HepG2 (cell line): ENCODE data around the gene DCN. TPM values are rescaled to one million over a fixed set of nuclear protein-coding genes. Genes with fewer than 3 reads are reported as not detected.

Experiments used
- ATAC-seq: fragments of 200-7000 bp; cut with Tn5 transposase; 3 replicates; pipeline ENCODE4 v1.9.1; 2020; ENCODE audit warnings: mild to moderate bottlenecking, moderate library complexity
- BruUV-seq: library from RNA; stranded (reverse); fragments of 400-500 nt; replicated peaks from 2 replicates; lab custom pipeline; 2021; lab: Mats Ljungman, UMichigan
- CTCF ChIA-PET: fragments of 300-600 bp; formaldehyde crosslinking; extraction: SDS; loops from one replicate; lab custom pipeline; 2021; ENCODE audit warnings: low total read pairs, inconsistent platforms, low intra/inter-chr PET ratio; lab: Yijun Ruan, JAX
- POLR2A ChIA-PET: fragments of 350-600 bp; sonication (Branson Sonifier 250); formaldehyde crosslinking; loops from one replicate; lab custom pipeline; 2020; ENCODE audit warnings: antibody characterized with exemption, inconsistent platforms; lab: Yijun Ruan, JAX
- DNase-seq: peaks from one replicate; pipeline ENCODE4 v3.0.0-alpha.2; 2015; ENCODE audit warnings: low spot score
- FAIRE-seq: peaks from 3 replicates; lab custom pipeline; 2011; peaks lifted over from hg19 to GRCh38; lab: Jason Lieb, UNC
- H2AFZ ChIP-seq: one replicate; pipeline ENCODE4 v1.6.1; 2011; ENCODE audit warnings: low read length, inconsistent platforms
- H3K27ac ChIP-seq: fragments of 300-600 bp; 3 replicates; pipeline ENCODE4 v1.8.0; 2011; ENCODE audit warnings: mixed run types, mild to moderate bottlenecking, mixed read lengths, low read length, inconsistent platforms; ENCODE audit not compliant: insufficient read depth; ENCODE audit errors: extremely low read length
- H3K27me3 ChIP-seq, 2 experiments: fragments of 200-600 bp in 1 of 2; 2 replicates in 1 of 2; 3 replicates in 1 of 2; pipeline versions ENCODE4 v1.6.0 to v1.8.0; 2011; ENCODE audit warnings: low read length in 2 of 2, mild to moderate bottlenecking in 2 of 2, moderate library complexity in 2 of 2, inconsistent platforms in 1 of 2; ENCODE audit not compliant: insufficient read depth in 2 of 2, control insufficient read depth in 1 of 2
- H3K36me3 ChIP-seq, 2 experiments: fragments of 200-600 bp in 1 of 2; replicated peaks in 1 of 2; 2 replicates in 1 of 2; 3 replicates in 1 of 2; pipeline versions ENCODE4 v1.5.1 to v1.8.0; 2011; ENCODE audit warnings: low read length in 2 of 2, inconsistent platforms in 1 of 2; ENCODE audit not compliant: insufficient read depth in 2 of 2, control insufficient read depth in 1 of 2
- H3K4me1 ChIP-seq: 2 replicates; pipeline ENCODE4 v1.5.1; 2012; ENCODE audit warnings: low read length, inconsistent platforms; ENCODE audit not compliant: insufficient read depth
- H3K4me2 ChIP-seq: 2 replicates; pipeline ENCODE4 v1.6.0; 2011; ENCODE audit warnings: low read depth, low read length, inconsistent platforms
- H3K4me3 ChIP-seq, 3 experiments: fragments of 200-600 bp in 1 of 3; sonication (generic), shearing (Covaris generic) in 1 of 3; replicated peaks in 1 of 3; 2 replicates each; pipeline ENCODE4 v1.5.1; 2011 to 2016; ENCODE audit warnings: low read length in 3 of 3, inconsistent platforms in 2 of 3, low read depth in 2 of 3, mild to moderate bottlenecking in 2 of 3, control low read depth in 1 of 3, mixed read lengths in 1 of 3; ENCODE audit not compliant: insufficient read depth in 1 of 3
- H3K79me2 ChIP-seq: one replicate; pipeline ENCODE4 v1.6.1; 2011; ENCODE audit warnings: low read length, inconsistent platforms; ENCODE audit not compliant: insufficient read depth
- H3K9ac ChIP-seq: 2 replicates; pipeline ENCODE4 v1.6.0; 2011; ENCODE audit warnings: mild to moderate bottlenecking, low read depth, low read length, inconsistent platforms; ENCODE audit not compliant: insufficient read depth
- H3K9me3 ChIP-seq: 2 replicates; pipeline ENCODE4 v1.5.1; 2012; ENCODE audit warnings: mild to moderate bottlenecking, low read length
- H4K20me1 ChIP-seq: 2 replicates; pipeline ENCODE4 v1.6.0; 2011; ENCODE audit warnings: inconsistent platforms, mild to moderate bottlenecking, low read length, moderate library complexity; ENCODE audit not compliant: insufficient read depth
- ATF4 ChIP-seq, 2 experiments: fragments of 450-650 bp in 1 of 2; sonication (generic) in 1 of 2; formaldehyde crosslinking; IDR thresholded peaks; 2 replicates each; pipeline versions ENCODE4 v1.5.0 to v1.8.0; 2020 to 2022; ENCODE audit warnings: mild to moderate bottlenecking in 1 of 2, missing genetic modification reagents in 1 of 2
- GABPB1 ChIP-seq: IDR thresholded peaks from 2 replicates; pipeline ENCODE4 v1.6.1; 2016; ENCODE audit warnings: mild to moderate bottlenecking, missing genetic modification reagents, moderate library complexity, missing compliant biosample characterization
- NFRKB ChIP-seq: fragments of 450-650 bp; IDR thresholded peaks from 2 replicates; pipeline ENCODE4 v1.6.1; 2017
- PBX3 ChIP-seq: sonication (generic); formaldehyde crosslinking; IDR thresholded peaks from 2 replicates; pipeline ENCODE4 v1.8.1; 2023; ENCODE audit warnings: missing genetic modification reagents, inconsistent platforms, borderline replicate concordance
- SCMH1 ChIP-seq: sonication (generic); formaldehyde crosslinking; IDR thresholded peaks from 2 replicates; pipeline ENCODE4 v1.9.0; 2021; ENCODE audit warnings: missing genetic modification reagents, mild to moderate bottlenecking, borderline replicate concordance
- SNAPC2 ChIP-seq: sonication (generic); formaldehyde crosslinking; IDR thresholded peaks from 2 replicates; pipeline ENCODE4 v1.8.1; 2022; ENCODE audit warnings: mild to moderate bottlenecking, missing genetic modification reagents
- SOX6 ChIP-seq, 2 experiments: fragments of 450-650 bp in 1 of 2; sonication (generic) in 1 of 2; formaldehyde crosslinking in 1 of 2; IDR thresholded peaks; 2 replicates each; pipeline versions ENCODE4 v1.4.0 to v1.6.1; 2017 to 2020; ENCODE audit warnings: antibody characterized with exemption in 1 of 2, mild to moderate bottlenecking in 1 of 2, missing genetic modification reagents in 1 of 2
- SRF ChIP-seq: IDR thresholded peaks from 2 replicates; pipeline ENCODE4 v1.6.1; 2011; ENCODE audit warnings: mild to moderate bottlenecking, low read depth, low read length, moderate library complexity
- USF2 ChIP-seq, 2 experiments: sonication (generic) in 1 of 2; formaldehyde crosslinking in 1 of 2; IDR thresholded peaks; 2 replicates each; pipeline versions ENCODE4 v1.5.1 to v1.6.1; 2011 to 2020; ENCODE audit warnings: borderline replicate concordance in 1 of 2, low read depth in 1 of 2, low read length in 1 of 2, mild to moderate bottlenecking in 1 of 2, missing genetic modification reagents in 1 of 2, moderate library complexity in 1 of 2
- ZBTB10 ChIP-seq: sonication (generic); formaldehyde crosslinking; IDR thresholded peaks from 2 replicates; pipeline ENCODE4 v1.4.0; 2020; ENCODE audit warnings: missing genetic modification reagents, borderline replicate concordance
- ZNF567 ChIP-seq: sonication (generic); formaldehyde crosslinking; IDR thresholded peaks from 2 replicates; pipeline ENCODE4 v1.8.1; 2023; ENCODE audit warnings: mild to moderate bottlenecking, missing genetic modification reagents, borderline replicate concordance
- ZNF782 ChIP-seq: sonication (generic); formaldehyde crosslinking; IDR thresholded peaks from 2 replicates; pipeline ENCODE4 v1.4.0; 2020; ENCODE audit warnings: missing genetic modification reagents, mild to moderate bottlenecking, borderline replicate concordance
- WGBS: methylation state at CpG from one replicate; pipeline ENCODE4 v1.1.6; 2017; ENCODE audit warnings: low lambda C conversion rate; 5-methylcytosine and 5-hydroxymethylcytosine counted together
- in situ Hi-C: cut with HindIII; loops from 2 replicates; pipeline ENCODE4 v1.10.0; 2017; ENCODE audit warnings: low pct_unique_long_range_greater_than_20kb; ENCODE audit not compliant: extremely low pct_ligation_motif_present
- intact Hi-C: fragments of 100-400 bp; cut with micrococcal nuclease; formaldehyde crosslinking; loops from one replicate; pipeline ENCODE4 v1.10.0; 2022; ENCODE audit not compliant: unreplicated experiment
- polyA plus RNA-seq, 8 experiments: library from polyadenylated mRNA; depleted of rRNA in 3 of 8; stranded (reverse) in 7 of 8; unstranded in 1 of 8; fragments of >200 nt; fragmentation: Illumina TruSeq in 4 of 8; extraction: Trizol in 4 of 8; gene quantifications; 2 replicates each; pipeline versions ENCODE4 v1.2.1 to v1.2.3, GENCODE V29; 2011 to 2016; ENCODE audit warnings: low read depth in 4 of 8, missing spikeins in 1 of 8, mixed read lengths in 1 of 8; ENCODE audit not compliant: insufficient read depth in 1 of 8
- total RNA-seq, 5 experiments: library from RNA; depleted of rRNA; stranded (reverse); fragments of >200 nt; fragmentation: Illumina TruSeq; extraction: Trizol; gene quantifications; 2 replicates each; pipeline ENCODE4 v1.2.3, GENCODE V29; 2016; ENCODE audit warnings: low read depth in 1 of 5

DCN gene
- total and polyA plus RNA-seq, 2 of the 13 experiments (the other 11 are each of a cell fraction or from before 2014, with no cell fraction given): not detected

GRCh38 chr12:91161009-91161408 lies 21.6 kb downstream of the DCN start (continued):
- no peak for TF ChIP-seq ZBTB10
- TF ChIP-seq NFRKB: no peak
- TF ChIP-seq SRF: no peak
- TF ChIP-seq PBX3 (CRISPR knock-in tag): no peak
- no peak for TF ChIP-seq ZNF567 (CRISPR knock-in tag)
- no peak for TF ChIP-seq ZNF782
- no peak for TF ChIP-seq SNAPC2 (CRISPR knock-in tag)
- no peak for TF ChIP-seq GABPB1
- TF ChIP-seq, all 625 proteins: peak for 0

- no peak overlapping the region for H3K4me3 ChIP-seq
- intact Hi-C loops (no loop called here), in situ Hi-C loops (no loop called here)
- no peaks in the 10 kb centered on the region for H3K27me3 ChIP-seq
- H3K9me3 ChIP-seq: no peaks in the 10 kb centered on the region
- no peaks in the 10 kb centered on the region for H4K20me1 ChIP-seq
- ChIA-PET POLR2A (no interaction called here), CTCF (no interaction called here)
- H3K9ac ChIP-seq: no peak overlapping the region
- no peak overlapping the region for H2AFZ ChIP-seq
- ATAC-seq (no peak), DNase-seq (no peak), FAIRE-seq (no peak)
- no peak overlapping the region for H3K27ac ChIP-seq
- H3K4me2 ChIP-seq: no peak overlapping the region
- 23% methylated on average over 2 of the region's 2 CpGs for WGBS
- no peaks in the 10 kb centered on the region for H3K79me2 ChIP-seq
- no TSS peak for BruUV-seq
- no peaks in the 10 kb centered on the region for H3K36me3 ChIP-seq
- H3K4me1 ChIP-seq: no peaks in the 10 kb centered on the region
- no peak for TF ChIP-seq USF2 (IDR thresholded peaks at IDR 0.05; ENCODE audit: low read depth, low read length)
- TF ChIP-seq USF2 (CRISPR knock-in tag; IDR thresholded peaks at IDR 0.05; ENCODE audit: borderline replicate concordance): no peak
- TF ChIP-seq ATF4 (CRISPR knock-in tag; IDR thresholded peaks at IDR 0.05): no peak
- no peak for TF ChIP-seq SOX6 (IDR thresholded peaks at IDR 0.05)
- TF ChIP-seq SOX6 (CRISPR knock-in tag; IDR thresholded peaks at IDR 0.05): no peak
- TF ChIP-seq ZNF567 (CRISPR knock-in tag): no peak
- no peak for TF ChIP-seq SCMH1 (CRISPR knock-in tag)
Measured at GRCh38 chr12:91155990-91156389, 26.6 kb downstream of the DCN start.
